Ascending aorta (tissue), 2 donors: ENCODE results near the gene GALNT17. TPM values are rescaled to one million over a fixed set of nuclear protein-coding genes. Genes with fewer than 3 reads are reported as not detected.

Experiments
- DNase-seq, 2 donors: peaks; one replicate each; pipeline ENCODE4 v3.0.0-alpha.2; 2019; ENCODE audit warnings: low spot score in 2 of 2
- H3K27ac ChIP-seq, 2 donors: fragments of 200-600 bp; sonication (generic); one replicate each; pipeline ENCODE4 v1.5.1; 2016 to 2017; ENCODE audit warnings: mild to moderate bottlenecking in 1 of 2
- H3K27me3 ChIP-seq: fragments of 200-600 bp; sonication (generic); one replicate; pipeline ENCODE4 v1.5.1; 2017
- H3K36me3 ChIP-seq, 2 donors: fragments of 200-600 bp; sonication (generic); one replicate each; pipeline ENCODE4 v1.5.1; 2016
- H3K4me1 ChIP-seq, 2 donors: fragments of 200-600 bp; sonication (generic); one replicate each; pipeline ENCODE4 v1.5.1; 2016 to 2017; ENCODE audit warnings: mild to moderate bottlenecking in 1 of 2
- H3K4me3 ChIP-seq, 2 donors: fragments of 200-600 bp; sonication (generic); one replicate each; pipeline ENCODE4 v1.5.1; 2016 to 2017; ENCODE audit warnings: mild to moderate bottlenecking in 1 of 2
- H3K9me3 ChIP-seq, 2 donors: fragments of 200-600 bp; sonication (generic); one replicate each; pipeline ENCODE4 v1.5.1; 2016
- CTCF ChIP-seq, 3 experiments: fragments of 200-600 bp in 2 of 3; fragments of 450-650 bp in 1 of 3; sonication (generic) in 2 of 3; IDR thresholded peaks; one replicate each; pipeline ENCODE4 v1.5.1; 2016 to 2019; ENCODE audit warnings: antibody characterized with exemption in 3 of 3, mild to moderate bottlenecking in 1 of 3, moderate library complexity in 1 of 3
- intact Hi-C: fragments of 100-400 bp; cut with DNase I; formaldehyde crosslinking; loops from one replicate; pipeline ENCODE4 v1.15.1; 2023
- total RNA-seq: library from RNA; depleted of rRNA; stranded (reverse); fragments of >200 nt; gene quantifications from one replicate; pipeline ENCODE4 v1.1.0, GENCODE V29; 2016

Gene GALNT17
- total RNA-seq, 1 donor from 2014 or later: 29.8 TPM

- intact Hi-C loops: no loop called here
- H3K27ac ChIP-seq: no peak overlapping the region
- H3K4me3 ChIP-seq: no peak overlapping the region
- no peak for TF ChIP-seq CTCF (IDR thresholded peaks at IDR 0.05)
- H3K9me3 ChIP-seq: peaks cover 0 to 7% of the 10 kb centered on the region in 2 donors
- H3K27me3 ChIP-seq: no peaks in the 10 kb centered on the region
- DNase-seq: no peak
- H3K36me3 ChIP-seq: no peaks in the 10 kb centered on the region
- no peaks in the 10 kb centered on the region for H3K4me1 ChIP-seq
Observed at GRCh38 chr7:71665716-71666115, 533.8 kb downstream of the GALNT17 start.

GRCh38 chr7:71668572-71668971 is 536.6 kb downstream of the GALNT17 start:
- H3K36me3 ChIP-seq: no peaks in the 10 kb centered on the region
- no peak overlapping the region for H3K27ac ChIP-seq
- H3K27me3 ChIP-seq: no peaks in the 10 kb centered on the region
- no peaks in the 10 kb centered on the region for H3K4me1 ChIP-seq
- H3K9me3 ChIP-seq: peaks cover 0 to 7% of the 10 kb centered on the region in 2 donors
- H3K4me3 ChIP-seq: no peak overlapping the region
- no peak for TF ChIP-seq CTCF (IDR thresholded peaks at IDR 0.05)
- intact Hi-C loops: no loop called here
- no peak for DNase-seq

GRCh38 chr7:71679480-71679879 is 547.5 kb downstream of the GALNT17 start:
- Histone ChIP-seq H3K27ac (no peak overlapping the region), H3K4me3 (no peak overlapping the region), H3K9me3 (no peaks in the 10 kb centered on the region), H3K4me1 (no peaks in the 10 kb centered on the region), H3K36me3 (peaks cover 0 to 2% of the 10 kb centered on the region in 2 donors), H3K27me3 (no peaks in the 10 kb centered on the region)
- no peak for TF ChIP-seq CTCF (IDR thresholded peaks at IDR 0.05)
- DNase-seq: no peak
- intact Hi-C loops: no loop called here

- H3K4me3 ChIP-seq: no peak overlapping the region
- no peaks in the 10 kb centered on the region for H3K4me1 ChIP-seq
- no peak for TF ChIP-seq CTCF (IDR thresholded peaks at IDR 0.05)
- DNase-seq: no peak
- H3K27ac ChIP-seq: no peak overlapping the region
- H3K27me3 ChIP-seq: no peaks in the 10 kb centered on the region
- intact Hi-C loops: no loop called here
- peaks cover 0 to under 1% of the 10 kb centered on the region in 2 donors for H3K36me3 ChIP-seq
- H3K9me3 ChIP-seq: no peaks in the 10 kb centered on the region
Observed at GRCh38 chr7:71682181-71682580, 550.2 kb downstream of the GALNT17 start.

GRCh38 chr7:71682841-71683781 is 551.2 kb downstream of the GALNT17 start:
- no peak overlapping the region for H3K27ac ChIP-seq

More at GRCh38 chr7:71682841-71683781, 551.2 kb downstream of the GALNT17 start:
- H3K9me3 ChIP-seq: no peaks in the 10 kb centered on the region
- no peak for DNase-seq
- no peaks in the 10 kb centered on the region for H3K27me3 ChIP-seq
- H3K36me3 ChIP-seq: no peaks in the 10 kb centered on the region
- TF ChIP-seq CTCF (IDR thresholded peaks at IDR 0.05): no peak
- intact Hi-C loops: no loop called here
- no peak overlapping the region for H3K4me3 ChIP-seq
- no peaks in the 10 kb centered on the region for H3K4me1 ChIP-seq
